Gastrocnemius medialis (tissue), 4 donors: Measurements from ENCODE around the gene PAXX. TPM values are rescaled to one million over a fixed set of nuclear protein-coding genes. Genes with fewer than 3 reads are reported as not detected.

Source experiments
- ATAC-seq, 2 donors: fragments of 150-250 bp; one replicate each; pipeline ENCODE4 v1.9.1; 2016
- DNase-seq, 2 donors: peaks; one replicate each; pipeline ENCODE4 v3.0.0-alpha.2; 2019
- H3K27ac ChIP-seq, 4 donors: fragments of 200-600 bp; sonication (generic); 1 replicate in 1 of 4; 2 replicates in 3 of 4; pipeline ENCODE4 v1.5.1; 2016 to 2018; ENCODE audit warnings: mild to moderate bottlenecking in 2 of 4, moderate library complexity in 1 of 4
- H3K27me3 ChIP-seq, 3 donors: fragments of 200-600 bp; sonication (generic) in 2 of 3; 1 replicate in 1 of 3; 2 replicates in 2 of 3; pipeline versions ENCODE4 v1.5.1 to v1.6.0; 2016 to 2019; ENCODE audit warnings: mild to moderate bottlenecking in 1 of 3, moderate library complexity in 1 of 3
- H3K36me3 ChIP-seq, 2 donors: fragments of 200-600 bp; sonication (generic) in 1 of 2; one replicate each; pipeline ENCODE4 v1.5.1; 2017 to 2018
- H3K4me1 ChIP-seq, 2 donors: fragments of 200-600 bp; sonication (generic) in 1 of 2; one replicate each; pipeline ENCODE4 v1.5.1; 2016 to 2017; ENCODE audit warnings: mild to moderate bottlenecking in 2 of 2
- H3K4me3 ChIP-seq, 4 donors: fragments of 200-600 bp; sonication (generic) in 3 of 4; 1 replicate in 1 of 4; 2 replicates in 3 of 4; pipeline ENCODE4 v1.5.1; 2016 to 2019; ENCODE audit warnings: mild to moderate bottlenecking in 2 of 4
- H3K9me3 ChIP-seq, 3 donors: fragments of 200-600 bp; sonication (generic) in 2 of 3; 1 replicate in 1 of 3; 2 replicates in 2 of 3; pipeline ENCODE4 v1.5.1; 2016 to 2019
- CTCF ChIP-seq, 5 experiments: fragments of 450-650 bp in 3 of 5; fragments of 200-600 bp in 2 of 5; sonication (generic) in 2 of 5; IDR thresholded peaks in 4 of 5; conservative IDR thresholded peaks in 1 of 5; 1 replicate in 4 of 5; 2 replicates in 1 of 5; pipeline ENCODE4 v1.5.1; 2016 to 2019; ENCODE audit warnings: antibody characterized with exemption in 5 of 5, mild to moderate bottlenecking in 3 of 5, moderate library complexity in 3 of 5
- POLR2A ChIP-seq, 2 donors: fragments of 450-650 bp; IDR thresholded peaks; one replicate each; pipeline ENCODE4 v1.6.1; 2017; ENCODE audit warnings: antibody characterized with exemption in 2 of 2, mild to moderate bottlenecking in 2 of 2, moderate library complexity in 2 of 2
- in situ Hi-C, 4 donors: fragments of 200-750 bp; cut with MboI; loops; one replicate each; pipeline versions ENCODE4 v1.15.0 to v1.8.0; 2017; ENCODE audit warnings: low sequenced_read_pairs in 4 of 4
- intact Hi-C: fragments of 100-400 bp; cut with DNase I; formaldehyde crosslinking; loops from one replicate; pipeline ENCODE4 v1.15.1; 2023; ENCODE audit warnings: low total_unique reads
- total RNA-seq, 4 donors: library from RNA; depleted of rRNA; stranded (reverse); fragments of >200 nt; gene quantifications; one replicate each; pipeline versions ENCODE4 v1.1.0 to v1.2.3, GENCODE V29; 2016

The PAXX gene
- total RNA-seq, 4 donors from 2014 or later = 10.8 to 15.6 (median 14.6) TPM

GRCh38 chr9:136973618-136974617 lies 18.3 kb upstream of the PAXX start:
- in situ Hi-C loops (no loop called here), intact Hi-C loops (no loop called here)
- Histone ChIP-seq H3K36me3 (no peaks in the 10 kb centered on the region), H3K4me3 (no peak overlapping the region), H3K9me3 (no peaks in the 10 kb centered on the region), H3K4me1 (peaks cover 0 to 8% of the 10 kb centered on the region in 2 donors), H3K27ac (no peak overlapping the region), H3K27me3 (peaks cover 0 to 11% (median 9%) of the 10 kb centered on the region in 3 donors)
- ATAC-seq (no peak), DNase-seq (no peak)
- TF ChIP-seq POLR2A (IDR thresholded peaks at IDR 0.05) (no peak), CTCF (IDR thresholded peaks at IDR 0.05 in 4 of 5, conservative IDR thresholded peaks at IDR 0.05 in 1 of 5) (no peak)

GRCh38 chr9:136974817-136975535 lies 17.2 kb upstream of the PAXX start:
- no peak for TF ChIP-seq CTCF (IDR thresholded peaks at IDR 0.05 in 4 of 5, conservative IDR thresholded peaks at IDR 0.05 in 1 of 5)
- no peak for TF ChIP-seq POLR2A (IDR thresholded peaks at IDR 0.05)
- ATAC-seq (no peak), DNase-seq (no peak)
- Histone ChIP-seq H3K9me3 (no peaks in the 10 kb centered on the region), H3K4me3 (no peak overlapping the region), H3K27me3 (peaks cover 0 to 11% (median 9%) of the 10 kb centered on the region in 3 donors), H3K27ac (no peak overlapping the region), H3K4me1 (peaks cover 0 to 8% of the 10 kb centered on the region in 2 donors), H3K36me3 (no peaks in the 10 kb centered on the region)
- in situ Hi-C loops (no loop called here), intact Hi-C loops (no loop called here)

- intact Hi-C loops (no loop called here), in situ Hi-C loops (no loop called here)
- Histone ChIP-seq H3K36me3 (no peaks in the 10 kb centered on the region), H3K4me3 (no peak overlapping the region), H3K4me1 (peaks cover 0 to 8% of the 10 kb centered on the region in 2 donors), H3K9me3 (no peaks in the 10 kb centered on the region), H3K27ac (no peak overlapping the region), H3K27me3 (peaks cover 0 to 11% (median 9%) of the 10 kb centered on the region in 3 donors)
- no peak for ATAC-seq
- DNase-seq = no peak
- no peak for TF ChIP-seq POLR2A (IDR thresholded peaks at IDR 0.05)
- peak in 2 of 5 experiments; percentile 10 to 23 for TF ChIP-seq CTCF (IDR thresholded peaks at IDR 0.05 in 4 of 5, conservative IDR thresholded peaks at IDR 0.05 in 1 of 5)
These were observed 16.6 kb upstream of the PAXX start for GRCh38 chr9:136975644-136976043.

- TF ChIP-seq POLR2A (IDR thresholded peaks at IDR 0.05) (no peak), CTCF (IDR thresholded peaks at IDR 0.05 in 4 of 5, conservative IDR thresholded peaks at IDR 0.05 in 1 of 5) (no peak)
- peak within 1 kb of the TSS; percentile 46 to 67 (median 55) for H3K4me3 ChIP-seq
- in situ Hi-C loops = no loop called here
- peaks cover 0 to 11% (median 9%) of the 10 kb centered on the region in 3 donors for H3K27me3 ChIP-seq
- peak within 1 kb of the TSS; percentile 4 to 60 (median 31) for H3K27ac ChIP-seq
- H3K9me3 ChIP-seq = no peaks in the 10 kb centered on the region
- ATAC-seq = no peak
- no peaks in the 10 kb centered on the region for H3K36me3 ChIP-seq
- intact Hi-C loops = no loop called here
- no peak for DNase-seq
- peaks cover 0 to 8% of the 10 kb centered on the region in 2 donors for H3K4me1 ChIP-seq
These were observed 15.0 kb upstream of the PAXX start, which contains the start of gene PTGDS for GRCh38 chr9:136977223-136977622. TSS of gene PTGDS (plus strand) at chr9:136977504. CDS start at chr9:136977579, 75 bp downstream.
